RWPE1 (cell line): ENCODE data around the gene GYG2.
"Not testable (repeated sequence)": the region's sequence is repeated elsewhere in the genome, so short reads cannot be mapped to it uniquely, and the experiment has no call there.

ENCODE experiments used
- CTCF ChIA-PET: fragments of 350-600 bp; sonication (Branson Sonifier 250); formaldehyde crosslinking; extraction: SDS; loops from one replicate; lab custom pipeline; 2021; lab: Yijun Ruan, JAX
- POLR2A ChIA-PET: fragments of 400-600 bp; formaldehyde crosslinking; extraction: SDS; loops from one replicate; lab custom pipeline; 2020; ENCODE audit warnings: antibody characterized with exemption; ENCODE audit not compliant: low non-redundant PET; lab: Yijun Ruan, JAX
- DNase-seq: peaks from one replicate; pipeline ENCODE4 v3.0.0; 2012; ENCODE audit warnings: low spot score
- H3K27ac ChIP-seq: fragments of 450-650 bp; 2 replicates; pipeline ENCODE4 v1.5.1; 2017
- CTCF ChIP-seq: fragments of 450-650 bp; conservative IDR thresholded peaks from 2 replicates; pipeline ENCODE4 v1.5.1; 2017; ENCODE audit warnings: low read depth, mild to moderate bottlenecking

The GYG2 gene

GRCh38 chrX:2875798-2876399, 47.2 kb downstream of the GYG2 start:
- TF ChIP-seq CTCF = 0 out of 2 replicates have a peak, but pooled peaks have one; percentile 17
- DNase-seq = no peak
- H3K27ac ChIP-seq = no peak overlapping the region
- POLR2A ChIA-PET = no interaction called here
- CTCF ChIA-PET = interaction anchor here (0.6 to 0.8 kb wide), 7 partner anchors 25 to 244 kb away, joined by 3 to 7 read pairs (median 4); no protein-coding TSS in a partner anchor

DNA sequence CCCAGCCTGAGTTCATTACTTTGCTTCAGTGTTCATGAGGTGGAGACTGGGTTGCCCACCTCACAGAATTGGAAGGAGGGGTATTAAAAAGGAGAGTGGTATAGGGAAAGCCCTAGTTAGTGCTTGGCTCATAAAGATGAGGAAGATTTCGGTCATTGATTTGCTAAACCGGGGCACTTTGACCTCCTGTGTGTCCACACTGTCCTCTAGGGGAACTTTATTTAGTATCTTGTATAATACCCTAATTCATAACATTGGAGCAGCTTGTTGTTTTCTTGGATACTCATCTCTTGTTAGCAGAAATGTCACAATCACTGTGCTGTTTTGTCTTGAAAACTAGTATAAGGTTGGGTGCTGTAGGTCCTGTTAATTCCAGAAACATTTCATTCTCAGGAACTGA, 49.8 kb downstream of the GYG2 start:
- POLR2A ChIA-PET = no interaction called here
- CTCF ChIA-PET = no interaction called here
- DNase-seq = no peak
- no peak for TF ChIP-seq CTCF
- H3K27ac ChIP-seq = no peak overlapping the region

GRCh38 chrX:2879670-2880069, 50.9 kb downstream of the GYG2 start:
- DNase-seq = no peak
- ChIA-PET POLR2A (no interaction called here), CTCF (no interaction called here)
- no peak overlapping the region for H3K27ac ChIP-seq
- no peak for TF ChIP-seq CTCF

- TF ChIP-seq CTCF = no peak
- DNase-seq = no peak
- H3K27ac ChIP-seq = no peak overlapping the region
- POLR2A ChIA-PET = no interaction called here
- CTCF ChIA-PET = no interaction called here
Observed at GRCh38 chrX:2883770-2884169, 55.0 kb downstream of the GYG2 start.

DNA sequence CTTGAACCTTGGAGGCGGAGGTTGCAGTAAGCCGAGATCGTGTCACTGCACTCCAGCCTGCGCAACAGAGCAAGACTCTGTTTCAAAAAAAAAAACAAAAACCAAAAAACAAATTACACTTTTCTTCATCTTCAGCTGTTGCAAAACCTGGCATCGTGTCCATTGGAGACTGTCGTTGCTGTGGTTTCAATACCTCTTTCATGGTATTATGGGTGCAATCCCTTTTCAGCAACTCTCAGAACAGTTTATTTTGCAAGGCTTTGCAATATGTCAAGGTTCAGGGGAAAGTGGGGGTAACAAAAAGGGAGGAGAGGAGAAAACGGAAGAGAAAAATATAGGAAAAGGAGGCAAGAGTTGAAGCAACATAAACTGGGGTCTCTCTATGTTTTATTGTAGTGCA, 59.6 kb downstream of the GYG2 start:
- no peak for DNase-seq
- POLR2A ChIA-PET = no interaction called here
- CTCF ChIA-PET = no interaction called here
- no peak for TF ChIP-seq CTCF
- H3K27ac ChIP-seq = no peak overlapping the region

DNA sequence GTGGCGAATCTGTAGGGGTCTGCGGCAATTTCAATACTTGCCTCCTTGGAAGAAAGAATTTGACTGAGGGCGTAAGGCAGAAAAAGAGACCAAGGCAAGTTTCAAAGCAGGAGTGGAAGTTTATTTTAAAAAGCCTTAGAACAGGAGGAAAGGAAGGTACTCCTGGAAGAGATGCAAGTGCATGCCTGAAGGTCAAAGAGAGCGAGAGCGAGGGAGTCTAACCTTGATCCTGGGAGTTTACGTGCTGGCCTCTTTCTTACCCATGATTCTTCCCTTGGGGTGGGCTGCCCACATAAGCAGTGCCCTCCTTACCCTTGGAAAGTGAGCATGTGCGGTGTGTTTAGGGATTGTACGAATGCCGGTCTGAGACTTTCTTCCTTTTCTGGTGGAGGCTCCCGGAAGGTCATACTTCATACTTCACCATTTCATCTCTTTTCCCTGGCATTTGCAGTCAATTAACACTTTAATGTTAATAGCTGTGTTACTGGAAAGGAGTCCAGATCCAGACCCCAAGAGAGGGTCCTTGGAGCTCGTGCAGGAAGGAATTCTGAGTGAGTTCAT, 60.4 kb downstream of the GYG2 start:
- ChIA-PET POLR2A (no interaction called here), CTCF (no interaction called here)
- H3K27ac ChIP-seq = no peak overlapping the region
- DNase-seq = no peak
- TF ChIP-seq CTCF = no peak

GRCh38 chrX:2889706-2890490, 61.2 kb downstream of the GYG2 start:
- H3K27ac ChIP-seq, DNase-seq, CTCF ChIA-PET: not testable (repeated sequence)

GRCh38 chrX:2890536-2891460, 62.1 kb downstream of the GYG2 start:
- CTCF ChIA-PET = interaction anchor here (0.7 kb wide), 1 partner anchor 45 kb away, joined by 3 read pairs; no protein-coding TSS in a partner anchor
- POLR2A ChIA-PET, H3K27ac ChIP-seq, DNase-seq: not testable (repeated sequence)

More at GRCh38 chrX:2889706-2890490, 61.2 kb downstream of the GYG2 start:
- POLR2A ChIA-PET = not testable (repeated sequence)
